MM.1S (cell line): ENCODE results near the gene DAB2.

ENCODE experiments used
- DNase-seq: peaks from one replicate; pipeline ENCODE4 v3.0.0-alpha.2; 2015
- H2AFZ ChIP-seq: fragments of 300-600 bp; sonication (generic); 2 replicates; pipeline ENCODE4 v1.6.0; 2016; ENCODE audit warnings: antibody characterized with exemption, low read length
- H3F3A ChIP-seq: fragments of 300-600 bp; sonication (generic); 2 replicates; pipeline ENCODE4 v1.6.1; 2016; ENCODE audit warnings: mild to moderate bottlenecking, antibody characterized with exemption, low read length, moderate library complexity, mixed read lengths; ENCODE audit not compliant: insufficient read depth
- H3K27ac ChIP-seq: fragments of 300-600 bp; sonication (generic); 2 replicates; pipeline ENCODE4 v1.5.1; 2016; ENCODE audit warnings: mild to moderate bottlenecking, low read length
- H3K27me3 ChIP-seq: fragments of 300-600 bp; sonication (generic); replicated peaks from 2 replicates; pipeline ENCODE4 v1.6.0; 2016; ENCODE audit warnings: low read length; ENCODE audit not compliant: insufficient read depth
- H3K36me3 ChIP-seq: fragments of 300-600 bp; sonication (generic); replicated peaks from 2 replicates; pipeline ENCODE4 v1.6.1; 2016; ENCODE audit warnings: mild to moderate bottlenecking, low read length, mixed read lengths; ENCODE audit not compliant: insufficient read depth
- H3K4me1 ChIP-seq: fragments of 300-600 bp; sonication (generic); 2 replicates; pipeline ENCODE4 v1.6.1; 2016; ENCODE audit warnings: low read length, mixed read lengths
- H3K4me2 ChIP-seq: fragments of 300-600 bp; sonication (generic); 2 replicates; pipeline ENCODE4 v1.6.0; 2016; ENCODE audit warnings: low read depth, low read length
- H3K4me3 ChIP-seq: fragments of 300-600 bp; sonication (generic); 2 replicates; pipeline ENCODE4 v1.5.1; 2016; ENCODE audit warnings: low read length, mixed read lengths
- H3K79me2 ChIP-seq: fragments of 300-600 bp; sonication (generic); 2 replicates; pipeline ENCODE4 v1.6.1; 2016; ENCODE audit warnings: mixed run types, low read length, mixed read lengths
- H3K9ac ChIP-seq: fragments of 300-600 bp; sonication (generic); 2 replicates; pipeline ENCODE4 v1.6.1; 2016; ENCODE audit warnings: low read length, mixed read lengths
- H3K9me2 ChIP-seq: fragments of 300-600 bp; sonication (generic); replicated peaks from 2 replicates; pipeline ENCODE4 v1.6.1; 2016; ENCODE audit warnings: mild to moderate bottlenecking, low read length, mixed read lengths; ENCODE audit not compliant: insufficient read depth
- H3K9me3 ChIP-seq: fragments of 300-600 bp; sonication (generic); replicated peaks from 2 replicates; pipeline ENCODE4 v1.6.1; 2016; ENCODE audit warnings: mild to moderate bottlenecking, low read length, mixed read lengths; ENCODE audit not compliant: insufficient read depth
- H4K20me1 ChIP-seq: fragments of 300-600 bp; sonication (generic); 2 replicates; pipeline ENCODE4 v1.6.1; 2016; ENCODE audit warnings: mild to moderate bottlenecking, low read length, moderate library complexity, mixed read lengths; ENCODE audit not compliant: insufficient read depth
- CTCF ChIP-seq: fragments of 300-600 bp; sonication (generic); IDR thresholded peaks from 2 replicates; pipeline ENCODE4 v1.5.1; 2016; ENCODE audit warnings: antibody characterized with exemption, low read length, mixed read lengths
- EZH2 ChIP-seq: fragments of 300-600 bp; sonication (generic); optimal IDR thresholded peaks from 2 replicates; pipeline ENCODE3; 2017; ENCODE audit warnings: low read depth, mild to moderate bottlenecking, antibody characterized with exemption, low read length, mixed read lengths
- EZH2phosphoT487 ChIP-seq: fragments of 300-600 bp; sonication (generic); IDR thresholded peaks from 2 replicates; pipeline ENCODE4 v1.6.1; 2018; ENCODE audit warnings: antibody characterized with exemption, low read length

Gene DAB2

GRCh38 chr5:39395521-39395920 lies 29.3 kb downstream of the DAB2 start:
- Histone ChIP-seq H3K27ac (no peak overlapping the region), H2AFZ (no peak overlapping the region), H3K9me2 (no peaks in the 10 kb centered on the region), H3K4me3 (no peak overlapping the region), H3K9me3 (no peaks in the 10 kb centered on the region), H3F3A (no peaks in the 10 kb centered on the region), H3K27me3 (no peaks in the 10 kb centered on the region), H3K36me3 (no peaks in the 10 kb centered on the region), H3K79me2 (no peaks in the 10 kb centered on the region), H3K4me1 (peaks cover 8% of the 10 kb centered on the region; the same call in 1 of the 2 replicates), H3K9ac (no peak overlapping the region), H3K4me2 (no peak overlapping the region), H4K20me1 (no peaks in the 10 kb centered on the region)
- TF ChIP-seq EZH2 (no peak), CTCF (no peak), EZH2phosphoT487 (no peak)
- DNase-seq, result no peak

GRCh38 chr5:39394946-39395345 lies 29.8 kb downstream of the DAB2 start:
- DNase-seq, result no peak
- H3F3A ChIP-seq, result no peaks in the 10 kb centered on the region
- no peaks in the 10 kb centered on the region for H4K20me1 ChIP-seq
- no peaks in the 10 kb centered on the region for H3K79me2 ChIP-seq
- no peak overlapping the region for H2AFZ ChIP-seq
- TF ChIP-seq EZH2phosphoT487 (no peak), CTCF (no peak), EZH2 (no peak)
- H3K27me3 ChIP-seq, result no peaks in the 10 kb centered on the region
- H3K27ac ChIP-seq, result no peak overlapping the region
- H3K9me3 ChIP-seq, result no peaks in the 10 kb centered on the region
- H3K4me1 ChIP-seq, result peaks cover 8% of the 10 kb centered on the region; the same call in 1 of the 2 replicates
- no peak overlapping the region for H3K4me3 ChIP-seq
- no peak overlapping the region for H3K9ac ChIP-seq
- no peak overlapping the region for H3K4me2 ChIP-seq
- no peaks in the 10 kb centered on the region for H3K9me2 ChIP-seq
- no peaks in the 10 kb centered on the region for H3K36me3 ChIP-seq

GRCh38 chr5:39390945-39391344 lies 33.8 kb downstream of the DAB2 start:
- DNase-seq, result no peak
- no peaks in the 10 kb centered on the region for H4K20me1 ChIP-seq
- H3K9me3 ChIP-seq, result no peaks in the 10 kb centered on the region
- H3K4me3 ChIP-seq, result no peak overlapping the region
- H3K4me2 ChIP-seq, result no peak overlapping the region
- no peak overlapping the region for H3K9ac ChIP-seq
- H3K4me1 ChIP-seq, result no peaks in the 10 kb centered on the region
- no peaks in the 10 kb centered on the region for H3K36me3 ChIP-seq
- H2AFZ ChIP-seq, result no peak overlapping the region
- H3K9me2 ChIP-seq, result no peaks in the 10 kb centered on the region
- H3K79me2 ChIP-seq, result no peaks in the 10 kb centered on the region
- no peaks in the 10 kb centered on the region for H3K27me3 ChIP-seq
- TF ChIP-seq CTCF, result no peak
- no peak for TF ChIP-seq EZH2
- no peak for TF ChIP-seq EZH2phosphoT487
- H3K27ac ChIP-seq, result no peak overlapping the region
- H3F3A ChIP-seq, result no peaks in the 10 kb centered on the region
